ENCODE measurements around the gene VTA1.

The VTA1 gene

DNA sequence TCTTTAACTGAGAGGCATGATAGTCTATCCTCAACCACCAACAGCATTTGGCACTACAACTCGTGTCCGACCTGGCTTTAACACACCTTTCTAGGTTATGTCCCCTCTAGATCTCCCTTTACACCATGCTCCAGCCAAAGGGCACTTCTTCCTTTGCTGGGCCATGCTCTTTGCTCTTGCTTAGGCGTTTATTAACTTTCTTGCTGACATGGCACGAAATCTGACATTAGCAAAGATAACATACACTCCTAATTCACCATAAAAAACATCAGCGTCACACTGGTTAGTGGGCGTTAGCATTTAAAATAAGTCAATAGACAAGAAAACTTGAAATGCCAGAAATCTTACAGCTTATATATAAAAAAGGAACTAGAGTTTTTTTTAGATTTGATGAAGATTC, 107.5 kb downstream of the VTA1 start:
- TF ChIP-seq, protein P1, sequence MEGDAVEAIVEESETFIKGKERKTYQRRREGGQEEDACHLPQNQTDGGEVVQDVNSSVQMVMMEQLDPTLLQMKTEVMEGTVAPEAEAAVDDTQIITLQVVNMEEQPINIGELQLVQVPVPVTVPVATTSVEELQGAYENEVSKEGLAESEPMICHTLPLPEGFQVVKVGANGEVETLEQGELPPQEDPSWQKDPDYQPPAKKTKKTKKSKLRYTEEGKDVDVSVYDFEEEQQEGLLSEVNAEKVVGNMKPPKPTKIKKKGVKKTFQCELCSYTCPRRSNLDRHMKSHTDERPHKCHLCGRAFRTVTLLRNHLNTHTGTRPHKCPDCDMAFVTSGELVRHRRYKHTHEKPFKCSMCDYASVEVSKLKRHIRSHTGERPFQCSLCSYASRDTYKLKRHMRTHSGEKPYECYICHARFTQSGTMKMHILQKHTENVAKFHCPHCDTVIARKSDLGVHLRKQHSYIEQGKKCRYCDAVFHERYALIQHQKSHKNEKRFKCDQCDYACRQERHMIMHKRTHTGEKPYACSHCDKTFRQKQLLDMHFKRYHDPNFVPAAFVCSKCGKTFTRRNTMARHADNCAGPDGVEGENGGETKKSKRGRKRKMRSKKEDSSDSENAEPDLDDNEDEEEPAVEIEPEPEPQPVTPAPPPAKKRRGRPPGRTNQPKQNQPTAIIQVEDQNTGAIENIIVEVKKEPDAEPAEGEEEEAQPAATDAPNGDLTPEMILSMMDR (IDR thresholded peaks at IDR 0.05): no peak

GRCh38 chr6:142255785-142256184, 108.7 kb downstream of the VTA1 start:
- TF ChIP-seq, protein P1 (IDR thresholded peaks at IDR 0.05): no peak

GRCh38 chr6:142258305-142258704, 111.2 kb downstream of the VTA1 start:
- TF ChIP-seq, protein P1 (IDR thresholded peaks at IDR 0.05): no peak

DNA sequence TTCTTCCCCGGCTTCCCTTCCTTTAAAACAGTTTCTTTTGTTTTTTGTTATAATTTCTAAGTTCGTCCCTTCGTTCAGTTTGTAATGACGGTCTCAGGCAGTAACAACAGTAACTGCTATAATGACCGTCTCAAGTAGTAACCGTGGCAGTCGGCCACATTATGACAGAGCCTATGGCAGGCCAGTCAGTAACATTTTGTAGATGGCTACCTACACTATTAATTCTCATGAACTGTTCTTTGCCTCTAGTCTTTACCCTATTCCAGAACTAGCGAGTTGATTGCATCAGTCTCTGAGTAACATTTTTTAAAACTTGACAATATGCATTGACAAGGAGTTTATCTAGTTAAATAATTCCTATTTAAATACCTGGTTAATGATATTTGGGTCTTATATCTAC, 111.7 kb downstream of the VTA1 start:
- TF ChIP-seq, protein P1 (IDR thresholded peaks at IDR 0.05): no peak

DNA sequence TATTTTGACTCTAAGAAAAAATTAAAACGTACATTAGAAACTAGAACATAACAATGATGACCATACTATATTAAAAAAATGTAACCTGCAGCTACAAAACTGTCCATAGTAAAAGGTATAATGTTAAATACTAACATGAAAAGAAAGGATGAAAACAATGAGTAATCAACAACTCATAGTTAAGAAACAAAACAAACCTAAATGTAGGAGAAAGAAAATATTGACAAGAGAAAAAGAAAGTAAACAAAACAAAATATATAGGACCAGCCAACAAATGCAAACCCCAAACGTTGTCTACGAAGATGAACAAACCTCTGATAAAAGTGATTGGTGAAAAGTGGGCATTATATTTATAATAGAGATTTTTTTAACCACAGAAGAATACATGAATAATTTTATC, 113.7 kb downstream of the VTA1 start:
- TF ChIP-seq, protein P1 (IDR thresholded peaks at IDR 0.05): no peak

GRCh38 chr6:142262231-142262630, 115.2 kb downstream of the VTA1 start:
- TF ChIP-seq, protein P1 (IDR thresholded peaks at IDR 0.05): no peak

DNA sequence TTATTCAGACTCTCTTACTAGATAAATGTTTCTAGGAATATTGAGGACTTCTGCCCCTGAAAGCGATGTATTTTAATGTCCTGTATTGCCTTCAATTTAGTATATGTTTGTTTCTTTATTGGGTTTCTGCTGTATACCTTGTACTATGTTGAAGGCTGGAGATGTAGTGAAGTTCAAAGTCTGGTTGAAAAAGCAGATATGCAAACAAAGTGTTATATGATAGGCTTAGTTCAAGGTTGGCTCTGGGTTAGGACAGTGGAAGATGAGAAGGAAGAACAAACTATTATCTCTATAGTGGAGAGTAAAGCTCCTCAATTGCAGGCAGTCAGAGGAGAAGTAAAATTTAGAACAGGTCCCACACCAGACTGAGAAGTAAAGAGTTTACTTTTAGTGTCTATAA, 118.4 kb downstream of the VTA1 start:
- TF ChIP-seq, protein P1 (IDR thresholded peaks at IDR 0.05): no peak

- TF ChIP-seq, protein P1 (IDR thresholded peaks at IDR 0.05): no peak
These were observed 119.0 kb downstream of the VTA1 start for GRCh38 chr6:142266060-142266459.
